K562 (cell line): ENCODE results near the gene FBXO48. TPM values are rescaled to one million over a fixed set of nuclear protein-coding genes. Genes with fewer than 3 reads are reported as not detected.
A peak's percentile ranks its signal among the peaks of the same experiment; 100 is the strongest.

ENCODE experiments used
- ARHGAP35 ChIP-seq: fragments of 450-650 bp; IDR thresholded peaks from 2 replicates; pipeline ENCODE4 v1.6.1; 2018; ENCODE audit not compliant: partially characterized antibody
- CBFA2T2 ChIP-seq: fragments of 450-650 bp; conservative IDR thresholded peaks from 2 replicates; pipeline ENCODE4 v1.6.1; 2017; ENCODE audit warnings: mild to moderate bottlenecking
- CCNT2 ChIP-seq: IDR thresholded peaks from 2 replicates; pipeline ENCODE4 v1.6.1; 2011; ENCODE audit warnings: borderline replicate concordance, low read depth, mild to moderate bottlenecking, moderate library complexity, mixed read lengths, low read length; ENCODE audit not compliant: insufficient read length; ENCODE audit errors: extremely low read depth
- CXXC5 ChIP-seq: fragments of 250-450 bp; sonication (Bioruptor Pico); IDR thresholded peaks from 2 replicates; pipeline ENCODE4 v1.8.0; 2022; ENCODE audit warnings: inconsistent platforms, mild to moderate bottlenecking, moderate library complexity
- DNMT1 ChIP-seq: fragments of 450-650 bp; IDR thresholded peaks from 2 replicates; pipeline ENCODE4 v1.6.1; 2016; ENCODE audit warnings: antibody characterized with exemption, mild to moderate bottlenecking
- KDM2B ChIP-seq: fragments of 250-450 bp; sonication (Bioruptor Pico); IDR thresholded peaks from 2 replicates; pipeline ENCODE4 v1.8.0; 2021; ENCODE audit warnings: mild to moderate bottlenecking, moderate library complexity
- RBM25 ChIP-seq: fragments of 200-400 bp; formaldehyde crosslinking; IDR thresholded peaks from 2 replicates; pipeline ENCODE4 v1.6.1; 2018; ENCODE audit warnings: low read length, low read depth, moderate library complexity; ENCODE audit not compliant: severe bottlenecking
- SNRNP70 ChIP-seq: fragments of 200-400 bp; formaldehyde crosslinking; optimal IDR thresholded peaks from 2 replicates; pipeline ENCODE3; 2017; ENCODE audit warnings: low read depth, low read length
- ZFPM2 ChIP-seq: fragments of 250-450 bp; sonication (Bioruptor Pico); IDR thresholded peaks from 2 replicates; pipeline ENCODE4 v1.5.1; 2022; ENCODE audit warnings: mild to moderate bottlenecking
- ZNF212 ChIP-seq: fragments of 450-650 bp; formaldehyde crosslinking; IDR thresholded peaks from 2 replicates; pipeline ENCODE4 v1.4.0; 2020; ENCODE audit warnings: mild to moderate bottlenecking
- ZNF79 ChIP-seq: fragments of 250-450 bp; sonication (Bioruptor Pico); IDR thresholded peaks from 2 replicates; pipeline ENCODE4 v1.4.0; 2020; ENCODE audit warnings: low read depth, mild to moderate bottlenecking, moderate library complexity
- polyA plus RNA-seq, 8 experiments: library from polyadenylated mRNA; depleted of rRNA in 4 of 8; stranded (reverse) in 5 of 8; unstranded in 3 of 8; fragments of >200 nt; fragmentation: Nextera tagmentation in 2 of 8; fragmentation: Illumina TruSeq in 1 of 8; extraction: Ambion mirVana in 2 of 8; extraction: Trizol in 1 of 8; gene quantifications; 2 replicates each; pipeline versions ENCODE4 v1.2.1 to v1.2.3, GENCODE V29; 2011 to 2014; ENCODE audit warnings: inconsistent platforms in 1 of 8, missing spikeins in 1 of 8
- total RNA-seq, 7 experiments: library from RNA; depleted of rRNA in 6 of 7; stranded (reverse); fragments of >200 nt in 6 of 7; fragmentation: Illumina TruSeq in 2 of 7; extraction: Trizol in 2 of 7; gene quantifications; 2 replicates each; pipeline versions ENCODE4 v1.2.1 to v1.2.3, GENCODE V29; 2011 to 2021; ENCODE audit warnings: low replicate concordance in 1 of 7
- TF ChIP-seq, protein P1 (sequence below), 2 experiments: fragments of 450-650 bp; IDR thresholded peaks; 2 replicates each; pipeline ENCODE4 v1.6.1; 2016; ENCODE audit warnings: mild to moderate bottlenecking in 2 of 2, borderline replicate concordance in 1 of 2, low read depth in 1 of 2, moderate library complexity in 1 of 2
- TF ChIP-seq, protein P2 (sequence below): sonication (generic); formaldehyde crosslinking; IDR thresholded peaks from 2 replicates; pipeline ENCODE4 v1.8.0; 2023; ENCODE audit warnings: mild to moderate bottlenecking, missing genetic modification reagents

The FBXO48 gene
- total and polyA plus RNA-seq, 9 of the 15 experiments (the other 6 are each of a cell fraction or from before 2014, with no cell fraction given): 0.36 to 1.8 (median 0.73) TPM

DNA sequence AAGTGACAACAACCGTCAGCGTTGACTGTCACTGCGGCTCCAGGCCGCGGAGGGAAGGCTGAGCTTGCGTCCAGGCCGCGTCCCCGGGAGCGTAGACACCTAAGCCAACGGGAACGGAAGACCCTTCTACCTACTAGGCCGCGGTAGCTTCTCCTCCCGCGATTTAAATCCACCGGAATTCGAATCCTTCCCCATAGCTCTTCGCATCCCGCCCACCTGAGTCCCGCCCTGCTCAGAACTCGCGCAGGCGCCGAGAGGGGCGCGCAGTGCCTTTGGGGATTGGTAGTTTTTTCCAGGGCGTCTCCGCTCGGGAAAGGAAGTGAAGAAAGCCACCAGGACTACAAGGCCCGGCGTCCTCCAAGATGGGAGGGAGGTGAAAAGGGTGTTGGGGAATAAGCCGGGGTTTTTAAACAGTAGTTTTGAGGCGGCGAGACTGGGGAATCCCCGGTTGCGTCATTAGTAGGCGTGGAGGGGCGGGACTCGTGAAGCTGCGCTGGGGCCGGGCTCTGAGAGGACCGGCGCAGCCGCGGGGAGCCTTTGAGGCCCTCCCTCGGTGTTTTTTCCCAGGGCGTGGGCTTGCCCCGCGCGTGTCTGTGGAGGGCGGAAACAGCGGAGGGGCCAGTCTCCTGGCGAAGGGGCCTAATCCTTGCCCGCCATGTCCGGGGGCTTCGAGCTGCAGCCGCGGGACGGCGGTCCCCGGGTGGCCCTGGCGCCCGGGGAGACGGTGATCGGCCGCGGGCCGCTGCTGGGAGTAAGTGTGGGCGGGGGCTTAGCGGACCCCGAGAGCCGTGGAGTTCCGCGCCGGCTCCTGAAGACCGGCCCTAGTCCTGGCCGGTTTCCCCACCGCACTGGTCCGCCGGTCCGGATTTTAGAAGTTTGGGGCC lies at the start of gene FBXO48, which contains the start of gene APLF (continued):
- TF ChIP-seq, protein P1, sequence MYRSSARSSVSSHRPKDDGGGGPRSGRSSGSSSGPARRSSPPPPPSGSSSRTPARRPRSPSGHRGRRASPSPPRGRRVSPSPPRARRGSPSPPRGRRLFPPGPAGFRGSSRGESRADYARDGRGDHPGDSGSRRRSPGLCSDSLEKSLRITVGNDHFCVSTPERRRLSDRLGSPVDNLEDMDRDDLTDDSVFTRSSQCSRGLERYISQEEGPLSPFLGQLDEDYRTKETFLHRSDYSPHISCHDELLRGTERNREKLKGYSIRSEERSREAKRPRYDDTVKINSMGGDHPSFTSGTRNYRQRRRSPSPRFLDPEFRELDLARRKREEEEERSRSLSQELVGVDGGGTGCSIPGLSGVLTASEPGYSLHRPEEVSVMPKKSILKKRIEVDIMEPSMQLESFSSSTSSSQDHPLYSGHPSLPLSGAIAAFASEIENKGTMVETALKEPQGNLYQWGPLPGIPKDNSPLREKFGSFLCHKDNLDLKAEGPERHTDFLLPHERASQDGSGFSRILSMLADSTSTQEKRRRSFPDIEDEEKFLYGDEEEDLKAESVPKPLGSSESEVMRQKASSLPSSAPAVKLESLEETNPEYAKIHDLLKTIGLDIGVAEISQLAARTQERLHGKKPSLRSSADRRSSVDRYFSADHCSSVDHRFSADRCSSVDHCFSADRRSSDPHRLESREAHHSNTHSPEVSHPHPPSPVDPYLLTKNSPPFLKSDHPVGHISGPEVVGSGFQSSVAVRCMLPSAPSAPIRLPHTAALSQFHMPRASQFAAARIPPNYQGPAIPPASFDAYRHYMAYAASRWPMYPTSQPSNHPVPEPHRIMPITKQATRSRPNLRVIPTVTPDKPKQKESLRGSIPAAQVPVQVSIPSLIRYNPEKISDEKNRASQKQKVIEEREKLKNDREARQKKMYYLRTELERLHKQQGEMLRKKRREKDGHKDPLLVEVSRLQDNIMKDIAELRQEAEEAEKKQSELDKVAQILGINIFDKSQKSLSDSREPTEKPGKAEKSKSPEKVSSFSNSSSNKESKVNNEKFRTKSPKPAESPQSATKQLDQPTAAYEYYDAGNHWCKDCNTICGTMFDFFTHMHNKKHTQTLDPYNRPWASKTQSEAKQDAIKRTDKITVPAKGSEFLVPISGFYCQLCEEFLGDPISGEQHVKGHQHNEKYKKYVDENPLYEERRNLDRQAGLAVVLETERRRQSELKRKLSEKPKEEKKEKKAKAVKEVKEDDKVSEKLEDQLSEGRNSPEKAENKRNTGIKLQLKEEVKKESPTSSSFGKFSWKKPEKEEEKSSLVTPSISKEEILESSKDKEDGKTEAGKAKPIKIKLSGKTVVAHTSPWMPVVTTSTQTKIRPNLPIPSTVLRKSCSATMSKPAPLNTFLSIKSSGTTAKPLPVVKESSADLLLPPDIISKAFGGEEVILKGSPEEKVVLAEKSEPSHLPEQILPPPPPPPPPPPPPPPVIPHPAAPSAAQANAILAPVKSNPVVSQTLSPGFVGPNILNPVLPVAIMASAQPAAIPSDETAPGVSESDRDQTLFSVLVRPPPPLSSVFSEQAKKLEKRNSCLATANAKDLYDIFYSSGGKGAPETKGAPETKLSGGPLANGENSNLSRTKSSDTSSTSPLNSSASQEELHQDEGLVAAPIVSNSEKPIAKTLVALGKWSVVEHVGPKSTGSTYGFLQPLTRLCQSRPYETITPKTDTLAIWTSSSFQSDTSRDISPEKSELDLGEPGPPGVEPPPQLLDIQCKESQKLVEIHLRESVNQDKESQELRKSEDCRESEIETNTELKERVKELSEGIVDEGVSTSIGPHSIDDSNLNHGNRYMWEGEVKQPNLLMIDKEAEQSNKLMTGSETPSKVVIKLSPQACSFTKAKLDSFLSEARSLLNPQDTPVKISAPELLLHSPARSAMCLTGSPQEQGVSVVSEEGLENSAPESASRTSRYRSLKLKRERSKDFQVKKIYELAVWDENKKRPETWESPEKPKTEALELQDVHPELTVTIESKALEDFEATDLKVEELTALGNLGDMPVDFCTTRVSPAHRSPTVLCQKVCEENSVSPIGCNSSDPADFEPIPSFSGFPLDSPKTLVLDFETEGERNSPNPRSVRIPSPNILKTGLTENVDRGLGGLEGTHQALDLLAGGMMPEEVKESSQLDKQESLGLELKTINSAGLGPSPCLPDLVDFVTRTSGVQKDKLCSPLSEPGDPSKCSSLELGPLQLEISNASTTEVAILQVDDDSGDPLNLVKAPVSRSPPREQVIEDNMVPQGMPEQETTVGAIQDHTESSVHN (IDR thresholded peaks at IDR 0.05; ENCODE audit: borderline replicate concordance in 1 of 2, low read depth in 1 of 2): no peak
- TF ChIP-seq SNRNP70 (no peak), ZNF79 (CRISPR knock-in tag) (no peak), KDM2B (CRISPR knock-in tag) (peak; percentile 73; the same call in 1 of the 2 replicates), CCNT2 (peak; percentile 85), ZNF212 (CRISPR knock-in tag) (no peak), ZFPM2 (CRISPR knock-in tag) (no peak), ARHGAP35 (no peak), RBM25 (no peak), CBFA2T2 (no peak), DNMT1 (no peak), CXXC5 (CRISPR knock-in tag) (peak; percentile 79)
- TF ChIP-seq, protein P2, sequence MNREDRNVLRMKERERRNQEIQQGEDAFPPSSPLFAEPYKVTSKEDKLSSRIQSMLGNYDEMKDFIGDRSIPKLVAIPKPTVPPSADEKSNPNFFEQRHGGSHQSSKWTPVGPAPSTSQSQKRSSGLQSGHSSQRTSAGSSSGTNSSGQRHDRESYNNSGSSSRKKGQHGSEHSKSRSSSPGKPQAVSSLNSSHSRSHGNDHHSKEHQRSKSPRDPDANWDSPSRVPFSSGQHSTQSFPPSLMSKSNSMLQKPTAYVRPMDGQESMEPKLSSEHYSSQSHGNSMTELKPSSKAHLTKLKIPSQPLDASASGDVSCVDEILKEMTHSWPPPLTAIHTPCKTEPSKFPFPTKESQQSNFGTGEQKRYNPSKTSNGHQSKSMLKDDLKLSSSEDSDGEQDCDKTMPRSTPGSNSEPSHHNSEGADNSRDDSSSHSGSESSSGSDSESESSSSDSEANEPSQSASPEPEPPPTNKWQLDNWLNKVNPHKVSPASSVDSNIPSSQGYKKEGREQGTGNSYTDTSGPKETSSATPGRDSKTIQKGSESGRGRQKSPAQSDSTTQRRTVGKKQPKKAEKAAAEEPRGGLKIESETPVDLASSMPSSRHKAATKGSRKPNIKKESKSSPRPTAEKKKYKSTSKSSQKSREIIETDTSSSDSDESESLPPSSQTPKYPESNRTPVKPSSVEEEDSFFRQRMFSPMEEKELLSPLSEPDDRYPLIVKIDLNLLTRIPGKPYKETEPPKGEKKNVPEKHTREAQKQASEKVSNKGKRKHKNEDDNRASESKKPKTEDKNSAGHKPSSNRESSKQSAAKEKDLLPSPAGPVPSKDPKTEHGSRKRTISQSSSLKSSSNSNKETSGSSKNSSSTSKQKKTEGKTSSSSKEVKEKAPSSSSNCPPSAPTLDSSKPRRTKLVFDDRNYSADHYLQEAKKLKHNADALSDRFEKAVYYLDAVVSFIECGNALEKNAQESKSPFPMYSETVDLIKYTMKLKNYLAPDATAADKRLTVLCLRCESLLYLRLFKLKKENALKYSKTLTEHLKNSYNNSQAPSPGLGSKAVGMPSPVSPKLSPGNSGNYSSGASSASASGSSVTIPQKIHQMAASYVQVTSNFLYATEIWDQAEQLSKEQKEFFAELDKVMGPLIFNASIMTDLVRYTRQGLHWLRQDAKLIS (CRISPR knock-in tag): peak; percentile 66; the same call in 1 of the 2 replicates
